Smooth muscle cell (in vitro differentiated cells): ENCODE results near the gene OAF. TPM values are rescaled to one million over a fixed set of nuclear protein-coding genes. Genes with fewer than 3 reads are reported as not detected.
A peak's percentile ranks its signal among the peaks of the same experiment; 100 is the strongest.

Experiments used
- DNase-seq: peaks from one replicate; lab custom pipeline; 2025; ENCODE audit not compliant: unreplicated experiment; lab: John Stamatoyannopoulos, UW
- H2AFZ ChIP-seq: fragments of 200-600 bp; sonication (generic); 2 replicates; pipeline ENCODE4 v1.6.0; 2016; ENCODE audit warnings: antibody characterized with exemption, low read depth, mild to moderate bottlenecking
- H3F3A ChIP-seq: fragments of 200-600 bp; sonication (generic); 2 replicates; pipeline ENCODE4 v1.6.0; 2017; ENCODE audit warnings: antibody characterized with exemption, low read depth
- H3K27ac ChIP-seq: fragments of 200-600 bp; sonication (generic); 2 replicates; pipeline ENCODE4 v1.5.1; 2016; ENCODE audit warnings: low read depth, mild to moderate bottlenecking
- H3K27me3 ChIP-seq: fragments of 200-600 bp; sonication (generic); 2 replicates; pipeline ENCODE4 v1.6.1; 2016; ENCODE audit warnings: low read depth, mild to moderate bottlenecking
- H3K36me3 ChIP-seq: fragments of 200-600 bp; sonication (generic); 2 replicates; pipeline ENCODE4 v1.5.1; 2016; ENCODE audit warnings: low read depth
- H3K4me1 ChIP-seq: fragments of 200-600 bp; sonication (generic); 2 replicates; pipeline ENCODE4 v1.5.1; 2016; ENCODE audit warnings: low read depth
- H3K4me2 ChIP-seq: fragments of 200-600 bp; sonication (generic); 2 replicates; pipeline ENCODE4 v1.6.0; 2016; ENCODE audit warnings: mild to moderate bottlenecking
- H3K4me3 ChIP-seq: fragments of 200-600 bp; sonication (generic); 2 replicates; pipeline ENCODE4 v1.5.1; 2016; ENCODE audit warnings: mild to moderate bottlenecking
- H3K79me2 ChIP-seq: fragments of 200-600 bp; sonication (generic); 2 replicates; pipeline ENCODE4 v1.6.0; 2016; ENCODE audit warnings: low read depth, mild to moderate bottlenecking
- H3K9ac ChIP-seq: fragments of 200-600 bp; sonication (generic); 2 replicates; pipeline ENCODE4 v1.6.0; 2016; ENCODE audit warnings: low read depth
- H3K9me3 ChIP-seq: fragments of 200-600 bp; sonication (generic); replicated peaks from 2 replicates; pipeline ENCODE4 v1.5.1; 2016; ENCODE audit warnings: low read depth
- H4K20me1 ChIP-seq: fragments of 200-600 bp; sonication (generic); 2 replicates; pipeline ENCODE4 v1.6.0; 2016; ENCODE audit warnings: low read depth
- WGBS: methylation state at CpG from one replicate; pipeline ENCODE4 v1.1.7; 2016; ENCODE audit warnings: low lambda C conversion rate; 5-methylcytosine and 5-hydroxymethylcytosine counted together
- polyA plus RNA-seq: library from polyadenylated mRNA; unstranded; fragments of >200 nt; fragmentation: Nextera tagmentation; extraction: Ambion mirVana; gene quantifications from 2 replicates; pipeline ENCODE4 v1.2.1, GENCODE V29; 2016
- total RNA-seq: library from RNA; depleted of rRNA; stranded (reverse); fragments of >200 nt; gene quantifications from 2 replicates; pipeline ENCODE4 v1.2.3, GENCODE V29; 2014
- TF ChIP-seq, protein P1 (sequence below): fragments of 200-600 bp; sonication (generic); IDR thresholded peaks from 2 replicates; pipeline ENCODE4 v1.5.1; 2017; ENCODE audit warnings: borderline replicate concordance, mild to moderate bottlenecking, antibody characterized with exemption; ENCODE audit not compliant: insufficient read depth, poor library complexity, severe bottlenecking

The OAF gene
- total and polyA plus RNA-seq, 2 experiments from 2014 or later: 41.6 to 112 TPM

DNA sequence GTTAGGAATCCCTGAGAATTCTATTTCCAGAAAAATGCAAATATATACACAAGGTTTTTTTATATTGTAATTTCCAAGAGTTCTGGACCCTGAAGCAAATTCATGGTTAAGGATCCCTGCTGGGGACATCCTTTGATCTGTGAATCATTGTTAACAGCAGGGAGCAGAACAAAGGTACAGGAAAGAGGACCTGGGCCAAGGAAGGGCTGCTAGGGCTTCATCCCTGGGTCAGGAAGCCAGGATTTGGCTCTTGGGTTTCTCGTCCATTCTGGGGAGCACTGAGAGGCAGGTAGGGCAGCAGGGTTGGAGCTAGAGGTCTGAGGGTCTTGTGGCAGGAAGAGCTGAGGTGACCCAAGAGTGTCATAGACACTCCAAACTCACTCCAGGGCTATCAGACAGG, 10.2 kb upstream of the OAF start:
- Histone ChIP-seq H3F3A (peaks cover 4% of the 10 kb centered on the region), H3K4me3 (no peak overlapping the region), H3K36me3 (no peaks in the 10 kb centered on the region), H3K9me3 (no peaks in the 10 kb centered on the region), H3K27me3 (no peaks in the 10 kb centered on the region), H4K20me1 (no peaks in the 10 kb centered on the region), H3K4me1 (peaks cover 24% of the 10 kb centered on the region), H3K9ac (no peak overlapping the region), H3K79me2 (no peaks in the 10 kb centered on the region), H2AFZ (no peak overlapping the region), H3K4me2 (no peak overlapping the region), H3K27ac (no peak overlapping the region)
- DNase-seq: no peak
- TF ChIP-seq, protein P1, sequence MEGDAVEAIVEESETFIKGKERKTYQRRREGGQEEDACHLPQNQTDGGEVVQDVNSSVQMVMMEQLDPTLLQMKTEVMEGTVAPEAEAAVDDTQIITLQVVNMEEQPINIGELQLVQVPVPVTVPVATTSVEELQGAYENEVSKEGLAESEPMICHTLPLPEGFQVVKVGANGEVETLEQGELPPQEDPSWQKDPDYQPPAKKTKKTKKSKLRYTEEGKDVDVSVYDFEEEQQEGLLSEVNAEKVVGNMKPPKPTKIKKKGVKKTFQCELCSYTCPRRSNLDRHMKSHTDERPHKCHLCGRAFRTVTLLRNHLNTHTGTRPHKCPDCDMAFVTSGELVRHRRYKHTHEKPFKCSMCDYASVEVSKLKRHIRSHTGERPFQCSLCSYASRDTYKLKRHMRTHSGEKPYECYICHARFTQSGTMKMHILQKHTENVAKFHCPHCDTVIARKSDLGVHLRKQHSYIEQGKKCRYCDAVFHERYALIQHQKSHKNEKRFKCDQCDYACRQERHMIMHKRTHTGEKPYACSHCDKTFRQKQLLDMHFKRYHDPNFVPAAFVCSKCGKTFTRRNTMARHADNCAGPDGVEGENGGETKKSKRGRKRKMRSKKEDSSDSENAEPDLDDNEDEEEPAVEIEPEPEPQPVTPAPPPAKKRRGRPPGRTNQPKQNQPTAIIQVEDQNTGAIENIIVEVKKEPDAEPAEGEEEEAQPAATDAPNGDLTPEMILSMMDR: no peak
- WGBS: 75% methylated on average over 1 of the region's 1 CpG

DNA sequence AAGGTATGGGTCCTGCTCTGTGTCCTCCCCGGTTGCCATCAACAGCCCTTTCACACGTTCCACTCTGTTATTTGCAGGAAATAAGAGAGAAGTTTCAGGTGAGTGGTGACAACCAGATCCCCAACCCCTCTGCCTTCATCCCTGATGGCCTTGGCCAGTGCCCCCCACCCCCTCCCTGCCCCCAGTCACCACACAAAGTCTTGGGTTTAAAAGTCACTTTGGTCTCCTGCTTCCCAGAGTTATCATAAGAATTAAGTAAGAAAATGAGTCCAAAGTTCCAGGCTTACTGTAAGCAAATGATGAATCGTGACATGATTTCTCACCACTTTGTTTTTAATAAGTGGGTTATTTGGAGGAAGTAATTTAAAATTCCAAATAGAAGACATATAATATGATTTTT, 9.2 kb upstream of the OAF start:
- H3K9me3 ChIP-seq: no peaks in the 10 kb centered on the region
- no peaks in the 10 kb centered on the region for H3K36me3 ChIP-seq
- peaks cover 16% of the 10 kb centered on the region for H3K4me1 ChIP-seq
- H3K27me3 ChIP-seq: no peaks in the 10 kb centered on the region
- TF ChIP-seq, protein P1: no peak
- H3K9ac ChIP-seq: no peak overlapping the region
- no peak overlapping the region for H3K4me2 ChIP-seq
- H2AFZ ChIP-seq: no peak overlapping the region
- H4K20me1 ChIP-seq: no peaks in the 10 kb centered on the region
- WGBS: 63% methylated on average over 3 of the region's 3 CpGs
- no peak overlapping the region for H3K27ac ChIP-seq
- no peak for DNase-seq
- H3F3A ChIP-seq: peaks cover 4% of the 10 kb centered on the region
- no peak overlapping the region for H3K4me3 ChIP-seq
- no peaks in the 10 kb centered on the region for H3K79me2 ChIP-seq

DNA sequence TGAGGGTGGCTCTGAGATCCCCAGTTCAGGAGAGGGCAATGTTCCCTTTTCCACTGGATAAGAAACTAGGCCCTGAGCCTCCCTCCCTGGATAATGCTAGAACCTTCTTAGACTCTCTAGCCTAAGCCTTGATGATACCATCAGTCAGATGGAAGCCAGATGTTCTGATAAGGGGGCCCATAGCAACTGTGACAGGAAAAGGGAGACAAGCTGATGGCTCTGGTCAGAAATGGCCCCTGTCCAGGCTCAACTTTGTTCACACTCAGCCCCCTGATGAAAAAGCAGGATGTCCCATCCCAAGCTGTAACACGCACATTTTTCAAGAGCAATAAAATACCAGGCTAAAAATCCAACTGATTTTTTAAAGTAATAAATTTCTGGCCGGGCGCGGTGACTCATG, 7.2 kb upstream of the OAF start:
- peak overlapping the region; percentile 52 for H3K27ac ChIP-seq
- H3K36me3 ChIP-seq: no peaks in the 10 kb centered on the region
- no peaks in the 10 kb centered on the region for H4K20me1 ChIP-seq
- H2AFZ ChIP-seq: no peak overlapping the region
- DNase-seq: no peak
- H3F3A ChIP-seq: peaks cover 10% of the 10 kb centered on the region
- TF ChIP-seq, protein P1: no peak
- H3K4me1 ChIP-seq: peaks cover 10% of the 10 kb centered on the region
- no peak overlapping the region for H3K4me3 ChIP-seq
- no peaks in the 10 kb centered on the region for H3K9me3 ChIP-seq
- 25% methylated on average over 4 of the region's 4 CpGs for WGBS
- no peak overlapping the region for H3K4me2 ChIP-seq
- no peak overlapping the region for H3K9ac ChIP-seq
- no peaks in the 10 kb centered on the region for H3K79me2 ChIP-seq
- H3K27me3 ChIP-seq: no peaks in the 10 kb centered on the region

DNA sequence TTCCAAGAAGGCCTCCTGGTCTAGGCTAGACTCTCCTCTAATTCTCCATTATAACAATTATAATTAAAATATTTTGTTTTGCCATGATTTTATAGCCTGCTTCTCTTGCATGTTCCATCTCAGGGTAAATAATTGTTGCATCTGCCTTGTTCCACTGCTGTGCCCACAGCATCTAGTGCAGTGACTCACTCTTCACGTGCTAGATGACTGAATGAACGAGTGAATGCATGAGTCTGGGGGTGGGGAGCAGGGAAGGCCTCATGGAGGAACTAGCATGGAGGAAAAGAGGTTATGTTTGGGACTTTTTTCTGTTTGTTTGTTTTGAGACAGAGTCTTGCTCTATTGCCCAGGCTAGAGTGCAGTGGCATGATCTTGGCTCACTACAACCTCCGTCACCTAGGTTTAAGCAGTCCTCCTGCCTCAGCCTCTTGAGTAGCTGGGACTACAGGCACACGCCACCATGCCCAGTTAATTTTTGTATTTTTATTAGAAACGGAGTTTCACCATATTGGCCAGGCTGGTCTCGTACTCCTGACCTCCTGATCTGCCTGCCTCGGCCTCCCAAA, 5.2 kb upstream of the OAF start:
- Histone ChIP-seq H2AFZ (no peak overlapping the region), H3K4me1 (peaks cover 16% of the 10 kb centered on the region), H3K4me3 (no peak overlapping the region), H3K9ac (no peak overlapping the region), H3F3A (peaks cover 11% of the 10 kb centered on the region), H3K36me3 (no peaks in the 10 kb centered on the region), H3K9me3 (no peaks in the 10 kb centered on the region), H3K4me2 (peak overlapping the region; percentile 64), H4K20me1 (no peaks in the 10 kb centered on the region), H3K27ac (peak overlapping the region; percentile 31), H3K27me3 (no peaks in the 10 kb centered on the region), H3K79me2 (no peaks in the 10 kb centered on the region)
- no peak for DNase-seq
- TF ChIP-seq, protein P1: no peak
- WGBS: 69% methylated on average over 7 of the region's 7 CpGs
